ENCODE measurements around the gene HERPUD1.

The HERPUD1 gene

GRCh38 chr16:56947604-56947995, 15.7 kb downstream of the HERPUD1 start:
- Mint-ChIP-seq H3K36me3 (peaks cover 26% of the 10 kb centered on the region), H3K4me1 (peaks cover 30% of the 10 kb centered on the region), H3K4me3 (no peak overlapping the region), H3K27me3 (no peaks in the 10 kb centered on the region), H3K27ac (no peak overlapping the region), H3K9me3 (no peaks in the 10 kb centered on the region)
- CTCF ChIA-PET = interaction anchor here (0.9 to 2.1 kb wide), 4 partner anchors 17 to 154 kb away, joined by 5 to 6 read pairs (median 6); no protein-coding TSS in a partner anchor
- no peak for DNase-seq

GRCh38 chr16:56948234-56948633, 16.3 kb downstream of the HERPUD1 start:
- H3K4me1 Mint-ChIP-seq = peaks cover 26% of the 10 kb centered on the region
- H3K27me3 Mint-ChIP-seq = no peaks in the 10 kb centered on the region
- CTCF ChIA-PET = interaction anchor here (0.9 to 2.1 kb wide), 4 partner anchors 16 to 155 kb away, joined by 5 to 6 read pairs (median 6); no protein-coding TSS in a partner anchor
- no peaks in the 10 kb centered on the region for H3K9me3 Mint-ChIP-seq
- no peak overlapping the region for H3K4me3 Mint-ChIP-seq
- H3K36me3 Mint-ChIP-seq = peaks cover 20% of the 10 kb centered on the region
- no peak overlapping the region for H3K27ac Mint-ChIP-seq
- DNase-seq = no peak

- Mint-ChIP-seq H3K4me3 (no peak overlapping the region), H3K27me3 (no peaks in the 10 kb centered on the region), H3K27ac (no peak overlapping the region), H3K36me3 (peaks cover 9% of the 10 kb centered on the region), H3K4me1 (peaks cover 20% of the 10 kb centered on the region), H3K9me3 (no peaks in the 10 kb centered on the region)
- DNase-seq = no peak
- CTCF ChIA-PET = interaction anchor here (0.6 to 6.9 kb wide), 10 partner anchors 8 to 157 kb away, joined by 3 to 96 read pairs (median 5); partner anchors contain the start of gene SLC12A3
Observed at GRCh38 chr16:56950051-56950450, 18.1 kb downstream of the HERPUD1 start.

GRCh38 chr16:56950455-56950854, 18.5 kb downstream of the HERPUD1 start:
- H3K27ac Mint-ChIP-seq = no peak overlapping the region

GRCh38 chr16:56950881-56951771, 19.2 kb downstream of the HERPUD1 start:
- Mint-ChIP-seq H3K27ac (no peak overlapping the region), H3K36me3 (peaks cover 9% of the 10 kb centered on the region), H3K4me3 (no peak overlapping the region), H3K27me3 (no peaks in the 10 kb centered on the region), H3K4me1 (peaks cover 19% of the 10 kb centered on the region), H3K9me3 (no peaks in the 10 kb centered on the region)
- DNase-seq = peak; percentile 75
- CTCF ChIA-PET = interaction anchor here (0.6 to 6.9 kb wide), 18 partner anchors 9 to 161 kb away, joined by 3 to 96 read pairs (median 4); partner anchors contain the start of gene SLC12A3

More at GRCh38 chr16:56950455-56950854, 18.5 kb downstream of the HERPUD1 start:
- DNase-seq = no peak
- peaks cover 19% of the 10 kb centered on the region for H3K4me1 Mint-ChIP-seq
- no peaks in the 10 kb centered on the region for H3K27me3 Mint-ChIP-seq
- CTCF ChIA-PET = interaction anchor here (0.8 to 6.9 kb wide), 10 partner anchors 8 to 157 kb away, joined by 3 to 96 read pairs (median 5); partner anchors contain the start of gene SLC12A3
- no peaks in the 10 kb centered on the region for H3K9me3 Mint-ChIP-seq
- no peak overlapping the region for H3K4me3 Mint-ChIP-seq
- H3K36me3 Mint-ChIP-seq = peaks cover 9% of the 10 kb centered on the region

GRCh38 chr16:56953006-56953405, 21.1 kb downstream of the HERPUD1 start:
- no peak overlapping the region for H3K27ac Mint-ChIP-seq

GRCh38 chr16:56956076-56956475, 24.1 kb downstream of the HERPUD1 start:
- Mint-ChIP-seq H3K4me1 (peaks cover 5% of the 10 kb centered on the region), H3K9me3 (no peaks in the 10 kb centered on the region)
- CTCF ChIA-PET = interaction anchor here (0.8 kb wide), 1 partner anchor 8 kb away, joined by 3 read pairs; no protein-coding TSS in a partner anchor

More at GRCh38 chr16:56953006-56953405, 21.1 kb downstream of the HERPUD1 start:
- Mint-ChIP-seq H3K27me3 (peaks cover 5% of the 10 kb centered on the region), H3K36me3 (peaks cover 2% of the 10 kb centered on the region), H3K4me1 (peaks cover 15% of the 10 kb centered on the region), H3K4me3 (no peak overlapping the region), H3K9me3 (no peaks in the 10 kb centered on the region)
- CTCF ChIA-PET = interaction anchor here (0.8 to 6.9 kb wide), 5 partner anchors 12 to 160 kb away, joined by 3 to 96 read pairs (median 22); partner anchors contain the start of gene SLC12A3
- no peak for DNase-seq

GRCh38 chr16:56956756-56957155, 24.8 kb downstream of the HERPUD1 start:
- Mint-ChIP-seq H3K27me3 (peaks cover 31% of the 10 kb centered on the region), H3K4me1 (no peaks in the 10 kb centered on the region), H3K4me3 (no peak overlapping the region), H3K36me3 (no peaks in the 10 kb centered on the region), H3K27ac (no peak overlapping the region), H3K9me3 (no peaks in the 10 kb centered on the region)
- CTCF ChIA-PET = no interaction called here
- no peak for DNase-seq

More at GRCh38 chr16:56956076-56956475, 24.1 kb downstream of the HERPUD1 start:
- H3K27me3 Mint-ChIP-seq = peaks cover 31% of the 10 kb centered on the region
- no peak for DNase-seq
- H3K27ac Mint-ChIP-seq = no peak overlapping the region
- no peak overlapping the region for H3K4me3 Mint-ChIP-seq
- no peaks in the 10 kb centered on the region for H3K36me3 Mint-ChIP-seq

GRCh38 chr16:56960681-56961281, 28.8 kb downstream of the HERPUD1 start:
- Mint-ChIP-seq H3K4me1 (peaks cover 16% of the 10 kb centered on the region), H3K4me3 (no peak overlapping the region), H3K27ac (no peak overlapping the region), H3K9me3 (no peaks in the 10 kb centered on the region), H3K27me3 (peaks cover 31% of the 10 kb centered on the region), H3K36me3 (no peaks in the 10 kb centered on the region)
- CTCF ChIA-PET = interaction anchor here (0.6 to 1.0 kb wide), 3 partner anchors 19 to 57 kb away, joined by 3 read pairs; no protein-coding TSS in a partner anchor
- DNase-seq = no peak

GRCh38 chr16:56961386-56961785, 29.4 kb downstream of the HERPUD1 start:
- CTCF ChIA-PET = interaction anchor here (0.6 to 1.0 kb wide), 3 partner anchors 20 to 201 kb away, joined by 3 read pairs; no protein-coding TSS in a partner anchor
- H3K27ac Mint-ChIP-seq = no peak overlapping the region
- H3K4me3 Mint-ChIP-seq = no peak overlapping the region
- DNase-seq = no peak
- H3K36me3 Mint-ChIP-seq = no peaks in the 10 kb centered on the region
- peaks cover 22% of the 10 kb centered on the region for H3K4me1 Mint-ChIP-seq
- peaks cover 31% of the 10 kb centered on the region for H3K27me3 Mint-ChIP-seq
- no peaks in the 10 kb centered on the region for H3K9me3 Mint-ChIP-seq

- Mint-ChIP-seq H3K4me1 (peaks cover 23% of the 10 kb centered on the region), H3K27ac (no peak within 1 kb of the TSS), H3K36me3 (no peaks in the 10 kb centered on the region), H3K9me3 (no peaks in the 10 kb centered on the region), H3K4me3 (no peak within 1 kb of the TSS), H3K27me3 (peaks cover 31% of the 10 kb centered on the region)
- CTCF ChIA-PET = interaction anchor here (0.6 to 1.0 kb wide), 5 partner anchors 20 to 201 kb away, joined by 3 to 4 read pairs (median 3); no protein-coding TSS in a partner anchor
- no peak for DNase-seq
Observed at GRCh38 chr16:56961851-56962281, 29.9 kb downstream of the HERPUD1 start, which contains the start of gene CETP. Gene CETP, plus strand, starts transcription at chr16:56961950. Its CDS starts 30 bp downstream, at chr16:56961980.

- peak overlapping the region; percentile 31 for H3K27ac Mint-ChIP-seq
- CTCF ChIA-PET = interaction anchor here (0.5 to 3.8 kb wide), 49 partner anchors 9 to 309 kb away, joined by 3 to 69 read pairs (median 4); no protein-coding TSS in a partner anchor
- peaks cover 23% of the 10 kb centered on the region for H3K4me1 Mint-ChIP-seq
- no peak overlapping the region for H3K4me3 Mint-ChIP-seq
- no peaks in the 10 kb centered on the region for H3K36me3 Mint-ChIP-seq
- no peaks in the 10 kb centered on the region for H3K9me3 Mint-ChIP-seq
- peaks cover 19% of the 10 kb centered on the region for H3K27me3 Mint-ChIP-seq
- DNase-seq = peak; percentile 97
Observed at GRCh38 chr16:56964243-56965148, 32.6 kb downstream of the HERPUD1 start.

Measured in activated naive CD4-positive, alpha-beta T cell treated with anti-CD3 and anti-CD28 coated beads, Interleukin-2, amount 10 ng/mL, durations not matched to agents 7 days and 5 days (primary cell).